CD4-positive, CD25-positive, alpha-beta regulatory T cell (primary cell): ENCODE measurements around the gene ELOVL5. TPM values are rescaled to one million over a fixed set of nuclear protein-coding genes. Genes with fewer than 3 reads are reported as not detected.

Source experiments
- ATAC-seq, 2 donors: fragments of 150-1000 bp; cut with Tn5 transposase; one replicate each; pipeline ENCODE4 v1.10.0; 2021; ENCODE audit warnings: low read depth in 2 of 2, moderate number of reproducible peaks in 2 of 2, moderate library complexity in 1 of 2
- DNase-seq, 3 donors: peaks; one replicate each; pipeline versions ENCODE4 v3.0.0 to v3.0.0-alpha.2; 2012 to 2022; ENCODE audit warnings: mixed read lengths in 1 of 3
- H3K27ac ChIP-seq: one replicate; pipeline ENCODE4 v1.7.0; 2013; ENCODE audit warnings: mild to moderate bottlenecking, low read length; ENCODE audit not compliant: insufficient read depth, poor library complexity, severe bottlenecking
- H3K27me3 ChIP-seq: one replicate; pipeline ENCODE4 v1.7.0; 2013; ENCODE audit warnings: low read length; ENCODE audit not compliant: control insufficient read depth, insufficient read depth
- H3K36me3 ChIP-seq: one replicate; pipeline ENCODE4 v1.7.0; 2013; ENCODE audit warnings: mild to moderate bottlenecking, low read length, moderate library complexity; ENCODE audit not compliant: control insufficient read depth, insufficient read depth
- H3K4me1 ChIP-seq: 2 replicates; pipeline ENCODE4 v1.7.0; 2013; ENCODE audit warnings: mild to moderate bottlenecking, low read length; ENCODE audit not compliant: insufficient read depth, control insufficient read depth, poor library complexity, severe bottlenecking
- H3K4me3 ChIP-seq: one replicate; pipeline ENCODE4 v1.7.0; 2013; ENCODE audit warnings: low read depth, mild to moderate bottlenecking, low read length, moderate library complexity
- H3K9me3 ChIP-seq, 2 experiments: 1 replicate in 1 of 2; 2 replicates in 1 of 2; pipeline ENCODE4 v1.7.0; 2013; ENCODE audit warnings: low read length in 2 of 2, mild to moderate bottlenecking in 1 of 2, moderate library complexity in 1 of 2; ENCODE audit not compliant: control insufficient read depth in 2 of 2
- H3K27ac Mint-ChIP-seq, 3 donors: one replicate each; pipeline ENCODE4 v1.8.0; 2020 to 2022; ENCODE audit warnings: mild to moderate bottlenecking in 3 of 3, mixed read lengths in 3 of 3, moderate library complexity in 2 of 3
- H3K27me3 Mint-ChIP-seq: one replicate; pipeline ENCODE4 v1.8.0; 2022; ENCODE audit warnings: mild to moderate bottlenecking, mixed read lengths
- H3K36me3 Mint-ChIP-seq: one replicate; pipeline ENCODE4 v1.8.0; 2020; ENCODE audit warnings: mixed read lengths
- H3K4me1 Mint-ChIP-seq, 4 donors: one replicate each; pipeline ENCODE4 v1.8.0; 2020 to 2022; ENCODE audit warnings: mixed read lengths in 4 of 4, mild to moderate bottlenecking in 1 of 4
- H3K4me3 Mint-ChIP-seq, 4 donors: one replicate each; pipeline ENCODE4 v1.8.0; 2020 to 2022; ENCODE audit warnings: mild to moderate bottlenecking in 4 of 4, mixed read lengths in 4 of 4, moderate library complexity in 3 of 4
- H3K9me3 Mint-ChIP-seq, 7 donors: one replicate each; pipeline ENCODE4 v1.8.0; 2020 to 2022; ENCODE audit warnings: mixed read lengths in 7 of 7, mild to moderate bottlenecking in 3 of 7, moderate library complexity in 2 of 7
- polyA plus RNA-seq, 4 donors: library from polyadenylated mRNA; unstranded; fragments of 300-500 nt; fragmentation: Illumina TruSeq; gene quantifications; one replicate each; pipeline ENCODE4 v1.2.3, GENCODE V29; 2021
- total RNA-seq: library from RNA; stranded (reverse); gene quantifications from one replicate; pipeline ENCODE4 v1.2.3, GENCODE V29; 2022

Gene ELOVL5
- total and polyA plus RNA-seq, 5 donors from 2014 or later: 139 to 201 (median 159) TPM

DNA sequence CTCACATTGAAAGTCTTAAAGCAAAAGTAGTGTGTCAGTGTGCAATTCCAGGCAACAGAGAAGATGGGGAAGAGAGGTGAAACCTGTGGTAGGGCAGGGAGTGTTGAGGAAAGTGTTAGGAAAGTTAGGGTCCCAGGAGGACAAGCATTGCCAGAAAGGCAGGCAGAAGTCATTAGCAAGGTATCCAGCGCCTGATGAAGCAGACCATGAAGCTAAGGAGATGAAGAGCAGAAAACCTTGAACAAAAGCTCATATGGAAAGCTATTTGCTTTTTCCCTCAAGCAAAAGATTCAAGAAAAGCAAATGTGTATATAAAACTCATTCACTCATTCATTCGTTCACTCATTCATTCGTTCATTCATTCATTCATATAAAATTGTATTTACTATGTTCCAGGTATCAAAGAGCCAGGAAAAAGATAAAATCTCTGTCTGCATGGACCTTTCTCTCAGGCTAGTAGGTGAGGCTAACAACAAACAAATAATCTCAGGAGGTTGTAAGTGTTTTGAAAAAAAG is 96.5 kb downstream of the ELOVL5 start:
- DNase-seq (no peak), ATAC-seq (no peak)
- Mint-ChIP-seq H3K4me3 (no peak overlapping the region), H3K9me3 (peaks cover 0 to 2% (median 0%) of the 10 kb centered on the region in 7 donors), H3K4me1 (peaks cover 6 to 16% (median 13%) of the 10 kb centered on the region in 4 donors), H3K27ac (no peak overlapping the region), H3K27me3 (no peaks in the 10 kb centered on the region), H3K36me3 (peaks cover 17% of the 10 kb centered on the region)
- Histone ChIP-seq H3K9me3 (no peaks in the 10 kb centered on the region), H3K36me3 (no peaks in the 10 kb centered on the region), H3K4me1 (no peaks in the 10 kb centered on the region), H3K4me3 (no peak overlapping the region), H3K27me3 (no peaks in the 10 kb centered on the region), H3K27ac (no peak overlapping the region)

DNA sequence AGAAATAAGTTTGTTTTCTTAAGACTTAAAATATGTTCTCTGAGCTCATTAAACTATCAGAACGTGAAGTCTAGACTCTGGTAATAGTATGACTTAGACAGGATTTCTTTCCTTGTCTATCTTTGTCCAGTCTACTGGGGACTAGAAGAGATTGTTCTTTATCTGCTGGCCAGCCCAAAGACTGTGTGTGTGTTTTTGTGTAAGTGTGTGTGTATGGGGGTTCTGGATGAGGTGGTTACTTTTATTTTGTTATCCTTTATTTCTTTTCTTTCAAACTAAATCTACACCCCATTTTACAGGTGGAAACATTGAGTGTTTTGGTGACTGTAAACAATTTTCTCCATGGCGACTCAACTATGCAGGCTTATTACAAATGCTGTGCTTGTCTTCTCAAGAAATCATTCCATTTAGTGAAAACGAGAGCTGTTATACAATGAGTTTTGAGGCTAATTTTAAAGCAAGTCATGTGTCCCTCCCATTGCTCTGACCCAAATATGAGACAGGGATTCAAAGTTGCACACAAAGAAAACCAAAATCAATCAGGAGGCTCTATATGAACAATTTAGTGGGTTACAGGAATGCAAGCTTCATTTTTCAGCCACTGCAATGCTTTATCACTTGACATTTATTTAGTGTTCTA is 97.6 kb downstream of the ELOVL5 start:
- Histone ChIP-seq H3K9me3 (no peaks in the 10 kb centered on the region), H3K27me3 (no peaks in the 10 kb centered on the region), H3K4me1 (no peaks in the 10 kb centered on the region), H3K27ac (no peak overlapping the region), H3K4me3 (no peak overlapping the region), H3K36me3 (no peaks in the 10 kb centered on the region)
- H3K27me3 Mint-ChIP-seq: no peaks in the 10 kb centered on the region
- H3K4me1 Mint-ChIP-seq: peaks cover 5 to 18% (median 14%) of the 10 kb centered on the region in 4 donors
- no peak overlapping the region for H3K4me3 Mint-ChIP-seq
- H3K9me3 Mint-ChIP-seq: peaks cover 0 to 2% (median 0%) of the 10 kb centered on the region in 7 donors
- peak overlapping the region in 1 of 3 donors; percentile 42 for H3K27ac Mint-ChIP-seq
- DNase-seq (no peak), ATAC-seq (no peak)
- H3K36me3 Mint-ChIP-seq: peaks cover 10% of the 10 kb centered on the region

DNA sequence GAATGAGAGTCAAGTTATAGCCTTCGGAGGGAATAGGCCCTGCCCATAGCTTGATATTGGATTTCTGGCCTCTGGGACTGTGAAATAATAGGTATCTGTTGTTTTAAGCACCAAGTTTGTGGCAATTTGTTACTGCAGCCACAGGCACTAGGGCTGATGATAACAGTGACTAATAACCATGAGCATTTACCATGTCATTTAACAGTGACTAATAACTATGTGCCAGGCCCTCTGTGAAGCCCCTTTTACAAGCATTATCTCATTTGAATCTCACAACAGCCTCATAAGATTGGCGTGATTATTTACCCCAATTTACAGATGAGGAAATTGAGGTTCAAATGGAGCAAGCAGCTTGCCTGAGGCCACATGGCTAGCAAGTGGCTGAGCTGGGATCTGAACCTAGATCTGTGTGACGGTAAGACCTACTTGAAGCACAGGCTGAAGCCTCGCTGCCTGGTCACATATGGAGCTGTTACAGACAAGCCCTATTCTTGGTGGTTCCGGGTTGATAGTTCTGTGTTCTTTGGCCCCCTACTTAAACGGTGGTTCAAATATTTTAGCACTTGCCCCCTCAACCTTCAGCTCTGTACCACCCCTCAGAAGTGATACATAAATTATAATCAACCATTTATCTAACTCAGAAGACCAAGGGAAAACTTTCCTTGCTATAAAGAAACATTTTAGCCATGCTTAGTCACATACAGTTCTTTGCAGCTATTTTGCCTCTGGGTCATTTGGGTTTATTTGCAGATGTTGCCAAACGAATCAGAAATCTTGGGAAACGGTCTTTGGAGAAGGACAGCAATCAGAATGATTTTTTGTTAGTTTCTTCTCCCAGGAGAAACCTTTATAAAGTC is 98.3 kb downstream of the ELOVL5 start:
- H3K27me3 ChIP-seq: no peaks in the 10 kb centered on the region
- H3K27ac Mint-ChIP-seq: peak overlapping the region in 1 of 3 donors; percentile 16
- H3K9me3 ChIP-seq: no peaks in the 10 kb centered on the region
- no peaks in the 10 kb centered on the region for H3K4me1 ChIP-seq
- H3K27ac ChIP-seq: no peak overlapping the region
- H3K4me1 Mint-ChIP-seq: peaks cover 5 to 18% (median 16%) of the 10 kb centered on the region in 4 donors
- ATAC-seq (peak; percentile 51 to 53), DNase-seq (no peak)
- no peaks in the 10 kb centered on the region for H3K36me3 ChIP-seq
- H3K9me3 Mint-ChIP-seq: peaks cover 0 to 2% (median 0%) of the 10 kb centered on the region in 7 donors
- peaks cover 5% of the 10 kb centered on the region for H3K36me3 Mint-ChIP-seq
- H3K4me3 ChIP-seq: no peak overlapping the region
- H3K4me3 Mint-ChIP-seq: no peak overlapping the region
- H3K27me3 Mint-ChIP-seq: no peaks in the 10 kb centered on the region

DNA sequence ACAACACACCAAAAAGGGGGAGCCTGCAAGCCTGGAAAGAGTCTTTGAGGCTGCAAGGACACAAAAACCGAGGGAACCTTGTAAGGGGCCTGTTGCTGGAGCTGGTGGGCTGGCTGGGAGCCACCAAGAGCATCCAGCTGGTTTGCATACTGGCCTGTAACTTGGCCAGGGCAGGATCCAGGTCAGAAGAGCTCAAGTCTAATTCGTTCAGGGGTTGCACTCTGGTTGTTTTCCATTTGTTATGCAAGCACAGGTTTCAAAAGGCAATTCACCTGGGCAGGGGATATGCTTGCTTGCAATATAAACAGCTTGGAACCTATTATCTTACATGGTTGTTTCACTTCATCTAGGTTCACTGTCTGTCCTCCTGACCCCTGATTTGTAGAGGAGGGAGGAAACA is 101.8 kb downstream of the ELOVL5 start:
- H3K27me3 Mint-ChIP-seq: no peaks in the 10 kb centered on the region

DNA sequence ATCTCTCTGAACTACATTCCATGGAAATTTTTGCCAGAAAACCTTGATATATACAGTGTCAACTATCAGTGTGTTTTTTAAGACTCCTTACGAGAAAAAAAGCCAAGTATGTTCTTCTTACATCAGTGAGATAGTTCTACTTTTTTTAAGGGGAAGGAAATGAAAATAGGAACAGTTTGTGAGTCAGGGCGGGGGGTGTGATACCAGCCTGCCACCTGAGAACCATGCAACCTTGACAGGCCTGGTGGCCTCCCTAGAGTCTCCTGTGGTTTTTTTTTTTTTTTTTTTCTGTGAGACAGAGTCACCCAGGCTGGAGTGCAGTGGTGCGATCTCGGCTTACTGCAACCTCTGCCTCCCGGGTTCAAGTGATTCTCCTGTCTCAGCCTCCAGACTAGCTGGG is 103.8 kb downstream of the ELOVL5 start:
- no peak overlapping the region for H3K27ac Mint-ChIP-seq
- Histone ChIP-seq H3K4me1 (peaks cover 19% of the 10 kb centered on the region), H3K27ac (no peak overlapping the region), H3K9me3 (no peaks in the 10 kb centered on the region), H3K27me3 (no peaks in the 10 kb centered on the region), H3K36me3 (no peaks in the 10 kb centered on the region), H3K4me3 (no peak overlapping the region)
- peaks cover 13 to 49% (median 32%) of the 10 kb centered on the region in 4 donors for H3K4me1 Mint-ChIP-seq
- H3K27me3 Mint-ChIP-seq: no peaks in the 10 kb centered on the region
- peaks cover 0 to 9% (median 0%) of the 10 kb centered on the region in 7 donors for H3K9me3 Mint-ChIP-seq
- DNase-seq (peak in 1 of 3 donors; percentile 44), ATAC-seq (peak; percentile 54 to 61)
- H3K4me3 Mint-ChIP-seq: no peak overlapping the region
- peaks cover 10% of the 10 kb centered on the region for H3K36me3 Mint-ChIP-seq

More for the DNA sequence above, 101.8 kb downstream of the ELOVL5 start:
- Mint-ChIP-seq H3K36me3 (peaks cover 7% of the 10 kb centered on the region), H3K27ac (no peak overlapping the region), H3K9me3 (no peaks in the 10 kb centered on the region), H3K4me3 (no peak overlapping the region), H3K4me1 (peaks cover 5 to 36% (median 22%) of the 10 kb centered on the region in 4 donors)
- Histone ChIP-seq H3K27me3 (no peaks in the 10 kb centered on the region), H3K9me3 (no peaks in the 10 kb centered on the region), H3K4me1 (no peaks in the 10 kb centered on the region), H3K36me3 (no peaks in the 10 kb centered on the region), H3K4me3 (no peak overlapping the region), H3K27ac (no peak overlapping the region)
- DNase-seq: no peak
- no peak for ATAC-seq

DNA sequence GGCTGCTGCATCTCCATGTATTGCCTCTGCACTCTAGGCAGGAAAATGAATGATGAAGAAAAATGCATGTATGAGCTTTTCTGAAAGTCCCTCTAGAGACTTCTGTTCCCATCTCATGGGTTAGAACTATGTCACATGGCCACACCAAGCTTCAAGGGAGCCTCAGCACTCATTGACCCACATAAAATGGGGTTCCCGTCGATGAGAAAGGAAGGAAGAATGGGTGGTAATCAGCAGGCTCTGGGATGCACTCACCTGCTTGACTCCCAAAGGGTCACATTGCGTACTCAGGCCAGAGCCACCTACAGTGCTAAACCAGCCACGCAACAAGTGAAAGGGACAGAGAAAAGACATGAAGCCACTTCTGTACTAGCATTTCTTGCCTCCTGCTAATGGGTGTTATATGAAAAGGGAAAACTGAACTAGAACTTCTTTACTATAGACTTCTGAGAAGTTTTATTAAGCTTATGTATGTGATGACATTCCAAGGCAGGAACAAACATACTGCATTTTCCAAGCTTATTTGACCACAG is 104.3 kb downstream of the ELOVL5 start:
- peaks cover 10% of the 10 kb centered on the region for H3K36me3 Mint-ChIP-seq
- no peaks in the 10 kb centered on the region for H3K27me3 Mint-ChIP-seq
- DNase-seq: no peak
- peaks cover 22% of the 10 kb centered on the region for H3K4me1 ChIP-seq
- H3K36me3 ChIP-seq: no peaks in the 10 kb centered on the region
- peaks cover 0 to 9% (median 0%) of the 10 kb centered on the region in 7 donors for H3K9me3 Mint-ChIP-seq
- no peaks in the 10 kb centered on the region for H3K9me3 ChIP-seq
- H3K27me3 ChIP-seq: no peaks in the 10 kb centered on the region
- H3K27ac Mint-ChIP-seq: no peak overlapping the region
- H3K4me1 Mint-ChIP-seq: peaks cover 10 to 54% (median 34%) of the 10 kb centered on the region in 4 donors
- no peak for ATAC-seq
- no peak overlapping the region for H3K4me3 ChIP-seq
- H3K4me3 Mint-ChIP-seq: no peak overlapping the region
- H3K27ac ChIP-seq: no peak overlapping the region

DNA sequence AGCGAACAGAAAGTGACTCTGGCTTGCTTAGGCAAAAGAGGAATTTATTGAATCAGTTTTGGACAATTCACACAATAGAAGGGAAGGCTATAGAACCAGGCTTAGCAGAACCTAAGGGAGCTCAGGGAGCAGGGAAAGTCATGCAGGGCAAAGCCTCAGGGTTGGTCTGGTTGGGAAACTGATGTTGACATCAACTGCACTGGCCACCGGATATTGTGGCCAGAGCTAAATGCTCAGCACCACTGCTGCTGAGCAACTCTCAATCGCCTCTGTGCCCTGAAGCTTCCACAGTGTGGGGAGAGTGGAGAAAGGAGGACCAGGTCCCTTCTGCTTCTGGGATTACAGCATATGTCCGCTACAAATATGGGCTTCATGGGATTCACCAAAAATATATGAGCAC is 106.8 kb downstream of the ELOVL5 start:
- Mint-ChIP-seq H3K9me3 (peaks cover 0 to 9% (median 1%) of the 10 kb centered on the region in 7 donors), H3K36me3 (peaks cover 12% of the 10 kb centered on the region), H3K4me3 (no peak overlapping the region), H3K4me1 (peaks cover 14 to 73% (median 37%) of the 10 kb centered on the region in 4 donors), H3K27ac (peak overlapping the region in 2 of 3 donors; percentile 44 to 89), H3K27me3 (no peaks in the 10 kb centered on the region)
- no peak for DNase-seq
- Histone ChIP-seq H3K36me3 (no peaks in the 10 kb centered on the region), H3K27me3 (no peaks in the 10 kb centered on the region), H3K27ac (no peak overlapping the region), H3K9me3 (no peaks in the 10 kb centered on the region), H3K4me1 (peaks cover 22% of the 10 kb centered on the region), H3K4me3 (no peak overlapping the region)
- ATAC-seq: no peak
